GM12873 (cell line): ENCODE results near the gene JPT2.

Experiments
- TF ChIP-seq, protein P1 (sequence below): IDR thresholded peaks from 2 replicates; pipeline ENCODE4 v1.5.1; 2012; ENCODE audit warnings: low read depth, mild to moderate bottlenecking, moderate library complexity, low read length, control low read depth; ENCODE audit not compliant: insufficient read depth; ENCODE audit errors: missing control alignments

Gene JPT2

DNA sequence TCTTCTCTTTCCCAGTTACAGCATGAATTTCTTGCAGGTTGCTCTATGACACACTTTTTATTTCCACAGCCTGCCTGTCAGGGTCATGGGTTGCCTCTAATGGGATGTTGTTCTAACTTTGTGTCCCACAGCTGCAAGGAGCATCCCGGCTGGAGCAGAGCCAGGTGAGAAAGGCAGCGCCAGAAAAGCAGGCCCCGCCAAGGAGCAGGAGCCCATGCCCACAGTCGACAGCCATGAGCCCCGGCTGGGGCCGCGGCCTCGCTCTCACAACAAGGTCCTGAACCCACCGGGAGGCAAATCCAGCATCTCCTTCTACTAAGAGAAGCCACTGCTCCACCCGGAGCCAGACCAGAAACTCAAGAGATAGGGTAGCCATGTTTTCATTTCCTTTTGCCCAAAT, 20.6 kb downstream of the JPT2 start:
- TF ChIP-seq, protein P1, sequence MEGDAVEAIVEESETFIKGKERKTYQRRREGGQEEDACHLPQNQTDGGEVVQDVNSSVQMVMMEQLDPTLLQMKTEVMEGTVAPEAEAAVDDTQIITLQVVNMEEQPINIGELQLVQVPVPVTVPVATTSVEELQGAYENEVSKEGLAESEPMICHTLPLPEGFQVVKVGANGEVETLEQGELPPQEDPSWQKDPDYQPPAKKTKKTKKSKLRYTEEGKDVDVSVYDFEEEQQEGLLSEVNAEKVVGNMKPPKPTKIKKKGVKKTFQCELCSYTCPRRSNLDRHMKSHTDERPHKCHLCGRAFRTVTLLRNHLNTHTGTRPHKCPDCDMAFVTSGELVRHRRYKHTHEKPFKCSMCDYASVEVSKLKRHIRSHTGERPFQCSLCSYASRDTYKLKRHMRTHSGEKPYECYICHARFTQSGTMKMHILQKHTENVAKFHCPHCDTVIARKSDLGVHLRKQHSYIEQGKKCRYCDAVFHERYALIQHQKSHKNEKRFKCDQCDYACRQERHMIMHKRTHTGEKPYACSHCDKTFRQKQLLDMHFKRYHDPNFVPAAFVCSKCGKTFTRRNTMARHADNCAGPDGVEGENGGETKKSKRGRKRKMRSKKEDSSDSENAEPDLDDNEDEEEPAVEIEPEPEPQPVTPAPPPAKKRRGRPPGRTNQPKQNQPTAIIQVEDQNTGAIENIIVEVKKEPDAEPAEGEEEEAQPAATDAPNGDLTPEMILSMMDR: no peak

DNA sequence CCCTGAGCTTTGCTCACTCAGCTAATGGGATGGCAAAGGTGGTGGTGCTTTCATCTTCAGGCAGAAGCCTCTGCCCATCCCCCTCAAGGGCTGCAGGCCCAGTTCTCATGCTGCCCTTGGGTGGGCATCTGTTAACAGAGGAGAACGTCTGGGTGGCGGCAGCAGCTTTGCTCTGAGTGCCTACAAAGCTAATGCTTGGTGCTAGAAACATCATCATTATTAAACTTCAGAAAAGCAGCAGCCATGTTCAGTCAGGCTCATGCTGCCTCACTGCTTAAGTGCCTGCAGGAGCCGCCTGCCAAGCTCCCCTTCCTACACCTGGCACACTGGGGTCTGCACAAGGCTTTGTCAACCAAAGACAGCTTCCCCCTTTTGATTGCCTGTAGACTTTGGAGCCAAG, 22.2 kb downstream of the JPT2 start:
- TF ChIP-seq, protein P1: no peak

DNA sequence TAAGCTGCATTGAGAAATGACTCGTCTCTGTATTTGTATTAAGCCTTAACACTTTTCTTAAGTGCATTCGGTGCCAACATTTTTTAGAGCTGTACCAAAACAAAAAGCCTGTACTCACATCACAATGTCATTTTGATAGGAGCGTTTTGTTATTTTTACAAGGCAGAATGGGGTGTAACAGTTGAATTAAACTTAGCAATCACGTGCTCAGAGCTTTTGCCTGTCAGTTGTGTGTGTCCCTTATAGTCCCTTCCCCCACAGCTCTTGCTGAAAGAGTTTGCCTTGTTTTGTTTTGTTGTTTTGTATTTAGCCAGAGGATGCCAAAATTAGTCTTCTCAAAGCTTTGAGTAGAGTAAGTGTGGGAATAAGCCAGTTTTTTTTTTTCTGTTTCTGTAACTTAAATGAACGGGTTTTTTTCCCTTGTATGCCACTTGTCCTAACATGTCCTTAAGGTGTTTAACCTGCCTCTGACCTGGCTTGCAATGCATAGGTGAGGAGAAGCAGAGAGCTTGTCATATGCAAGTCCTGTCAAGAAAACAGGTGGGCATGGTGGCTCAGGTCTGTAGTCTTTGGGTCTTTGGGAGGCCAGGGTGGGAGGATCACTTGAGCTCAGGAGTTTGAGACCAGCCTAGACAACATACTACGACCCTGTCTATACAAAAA, 23.3 kb downstream of the JPT2 start:
- TF ChIP-seq, protein P1: no peak

DNA sequence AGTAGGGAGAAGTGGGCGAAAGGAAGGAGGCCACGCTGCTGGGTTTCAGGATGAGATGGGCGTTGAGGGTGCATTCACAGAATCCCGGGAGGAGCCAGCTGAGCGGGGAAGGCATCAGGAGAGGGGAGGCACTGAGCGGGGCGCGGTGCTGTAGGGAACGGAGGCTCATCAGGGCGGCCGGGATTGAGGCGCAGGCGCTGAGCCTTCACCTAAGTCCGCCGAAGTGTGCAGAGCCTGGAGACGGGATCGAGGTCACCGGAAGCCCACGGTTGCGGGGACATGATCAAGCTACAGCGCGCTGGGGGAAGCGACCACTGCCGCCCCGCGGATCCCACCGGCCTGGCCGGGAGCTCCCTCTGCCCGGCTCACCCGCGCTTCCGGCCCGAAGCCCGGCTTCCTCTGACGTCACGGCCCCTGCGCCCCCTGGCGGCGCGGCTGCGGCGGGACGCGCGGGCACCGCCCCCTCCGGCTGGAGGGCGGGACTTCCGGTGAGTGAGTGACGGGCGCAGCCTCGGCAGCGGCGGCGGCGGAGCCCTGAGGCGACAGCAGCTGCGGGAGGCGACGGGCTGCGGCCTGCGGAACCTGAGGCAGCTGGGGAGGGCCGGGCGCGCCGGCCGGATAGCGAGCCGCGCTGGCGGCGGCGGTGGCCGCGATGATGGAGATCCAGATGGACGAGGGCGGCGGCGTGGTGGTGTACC, 27.8 kb downstream of the JPT2 start, which contains the start of gene MAPK8IP3:
Gene MAPK8IP3 (plus strand): TSS at position 508 of the 698 bp plus-strand sequence. CDS start 145 bp downstream, at position 653.
- TF ChIP-seq, protein P1: peak; percentile 81

DNA sequence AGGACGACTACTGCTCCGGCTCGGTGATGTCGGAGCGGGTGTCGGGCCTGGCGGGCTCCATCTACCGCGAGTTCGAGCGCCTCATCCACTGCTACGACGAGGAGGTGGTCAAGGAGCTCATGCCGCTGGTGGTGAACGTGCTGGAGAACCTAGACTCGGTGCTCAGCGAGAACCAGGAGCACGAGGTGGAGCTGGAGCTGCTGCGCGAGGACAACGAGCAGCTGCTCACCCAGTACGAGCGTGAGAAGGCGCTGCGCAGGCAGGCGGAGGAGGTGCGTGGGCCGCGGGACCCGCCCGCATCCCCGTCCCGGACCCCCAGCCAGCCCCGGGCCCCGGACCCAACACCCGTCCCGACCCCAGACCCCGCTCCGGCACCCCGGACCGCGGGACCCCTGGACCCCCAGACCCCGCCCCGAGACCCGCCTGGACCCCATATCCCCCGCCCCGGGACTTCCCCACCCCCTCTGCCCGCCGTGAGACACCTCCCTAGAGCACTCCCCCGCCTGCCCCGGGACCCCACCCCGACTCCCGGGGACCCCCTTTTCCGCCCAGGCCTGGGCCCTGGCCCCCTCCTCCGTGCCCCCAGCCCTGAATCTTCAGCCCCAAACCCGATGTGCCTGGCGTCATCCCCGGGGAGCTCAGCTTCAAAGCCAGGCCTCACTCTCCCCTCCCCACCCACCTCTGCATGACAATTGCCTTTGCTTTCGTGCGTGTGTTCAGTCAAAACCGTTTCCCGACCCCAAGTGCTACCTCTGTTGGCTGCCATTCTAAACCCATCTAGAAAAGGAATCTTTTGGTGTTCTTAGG, 28.5 kb downstream of the JPT2 start:
- TF ChIP-seq, protein P1: no peak

DNA sequence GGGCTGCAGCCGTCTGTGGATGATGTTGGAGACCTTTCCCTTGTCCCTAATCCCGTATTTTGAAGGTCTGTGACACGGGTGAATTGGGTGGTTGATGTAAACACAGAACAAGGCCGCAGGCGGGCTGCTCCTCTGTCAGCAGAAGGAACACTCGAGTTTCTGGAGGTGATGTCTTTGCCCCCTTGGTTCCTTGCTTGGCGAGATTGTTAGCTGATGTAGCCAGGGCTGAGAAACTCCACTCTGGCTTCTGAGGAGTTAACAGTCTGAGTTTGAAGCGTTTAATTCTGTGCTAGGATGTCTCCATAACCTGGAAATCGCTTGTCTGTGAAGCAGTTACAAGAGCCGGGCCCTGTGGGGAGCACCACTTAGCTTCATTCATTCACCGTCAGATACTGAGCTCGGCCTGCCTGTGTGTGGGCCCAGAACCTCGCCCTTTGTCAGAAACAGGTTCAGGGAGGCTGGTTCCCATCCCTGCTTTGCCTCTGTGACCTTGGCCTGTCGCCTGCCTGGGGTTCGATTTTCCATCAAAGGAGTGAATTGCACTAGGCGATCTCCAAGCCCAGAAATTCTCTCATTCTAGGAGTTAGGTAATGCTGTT, 29.2 kb downstream of the JPT2 start:
- TF ChIP-seq, protein P1: no peak
